Activated naive CD8-positive, alpha-beta T cell treated with anti-CD3 and anti-CD28 coated beads, Interleukin-2, amount 50 U/mL, for 16 hours (primary cell): Measurements from ENCODE around the gene PRR15L.
"Not testable (repeated sequence)": the region's sequence is repeated elsewhere in the genome, so short reads cannot be mapped to it uniquely, and the experiment has no call there.

Source experiments
- DNase-seq: peaks from one replicate; pipeline ENCODE4 v3.0.0-alpha.2; 2020; ENCODE audit warnings: low read depth, low spot score

Gene PRR15L

GRCh38 chr17:47935961-47936360 is 21.7 kb downstream of the PRR15L start:
- DNase-seq = no peak

GRCh38 chr17:47935468-47935867 is 22.2 kb downstream of the PRR15L start:
- not testable (repeated sequence) for DNase-seq

GRCh38 chr17:47934856-47935255 is 22.8 kb downstream of the PRR15L start:
- DNase-seq = no peak

GRCh38 chr17:47931848-47932247 is 25.8 kb downstream of the PRR15L start:
- DNase-seq = no peak

- DNase-seq = no peak
Observed at GRCh38 chr17:47929218-47930000, 28.3 kb downstream of the PRR15L start.

GRCh38 chr17:47928415-47928814 is 29.3 kb downstream of the PRR15L start:
- DNase-seq = no peak

GRCh38 chr17:47927821-47928400 is 29.8 kb downstream of the PRR15L start:
- no peak for DNase-seq

GRCh38 chr17:47925678-47925988 is 32.0 kb downstream of the PRR15L start:
- no peak for DNase-seq

- DNase-seq = no peak
Observed at GRCh38 chr17:47924785-47925677, 32.7 kb downstream of the PRR15L start.

GRCh38 chr17:47919889-47920288 is 37.8 kb downstream of the PRR15L start:
- DNase-seq = not testable (repeated sequence)

- no peak for DNase-seq
Observed at GRCh38 chr17:47918991-47919390, 38.7 kb downstream of the PRR15L start.

GRCh38 chr17:47918006-47918405 is 39.7 kb downstream of the PRR15L start:
- no peak for DNase-seq

GRCh38 chr17:47917581-47917980 is 40.1 kb downstream of the PRR15L start:
- DNase-seq = no peak

- no peak for DNase-seq
Observed at GRCh38 chr17:47916489-47917208, 41.0 kb downstream of the PRR15L start.

- DNase-seq = no peak
Observed at GRCh38 chr17:47915776-47916398, 41.8 kb downstream of the PRR15L start.

- DNase-seq = no peak
Observed at GRCh38 chr17:47914306-47914948, 43.3 kb downstream of the PRR15L start.

GRCh38 chr17:47913050-47913449 is 44.6 kb downstream of the PRR15L start:
- no peak for DNase-seq

- DNase-seq = no peak
Observed at GRCh38 chr17:47907932-47908562, 49.6 kb downstream of the PRR15L start.

- DNase-seq = no peak
Observed at GRCh38 chr17:47906443-47906842, 51.2 kb downstream of the PRR15L start.

- no peak for DNase-seq
Observed at GRCh38 chr17:47905221-47905733, 52.4 kb downstream of the PRR15L start.
